AG04449 (cell line): ENCODE results near the gene NACAD.

Experiments used
- CTCF ChIA-PET: fragments of 350-600 bp; formaldehyde crosslinking; extraction: SDS; loops from one replicate; lab custom pipeline; 2021; ENCODE audit warnings: antibody characterized with exemption; lab: Yijun Ruan, JAX
- POLR2A ChIA-PET: fragments of 400-600, 350-600 bp; formaldehyde crosslinking; extraction: SDS; loops from one replicate; lab custom pipeline; 2020; ENCODE audit warnings: antibody characterized with exemption, inconsistent platforms; lab: Yijun Ruan, JAX
- DNase-seq: peaks from one replicate; pipeline ENCODE4 v3.0.0-alpha.2; 2010; ENCODE audit warnings: low read depth, low spot score
- H3K4me3 ChIP-seq: 2 replicates; pipeline ENCODE4 v1.5.1; 2011; ENCODE audit warnings: low read depth, mild to moderate bottlenecking, control low read depth, low read length
- CTCF ChIP-seq: IDR thresholded peaks from one replicate; pipeline ENCODE4 v1.5.1; 2011; ENCODE audit warnings: mild to moderate bottlenecking, moderate library complexity, low read length, control low read depth, inconsistent platforms; ENCODE audit not compliant: insufficient read depth; ENCODE audit errors: missing control alignments

NACAD gene

GRCh38 chr7:45055594-45056219 is 33.1 kb downstream of the NACAD start:
- H3K4me3 ChIP-seq, result no peak overlapping the region
- no peak for DNase-seq
- no peak for TF ChIP-seq CTCF
- POLR2A ChIA-PET, result no interaction called here
- CTCF ChIA-PET, result no interaction called here

DNA sequence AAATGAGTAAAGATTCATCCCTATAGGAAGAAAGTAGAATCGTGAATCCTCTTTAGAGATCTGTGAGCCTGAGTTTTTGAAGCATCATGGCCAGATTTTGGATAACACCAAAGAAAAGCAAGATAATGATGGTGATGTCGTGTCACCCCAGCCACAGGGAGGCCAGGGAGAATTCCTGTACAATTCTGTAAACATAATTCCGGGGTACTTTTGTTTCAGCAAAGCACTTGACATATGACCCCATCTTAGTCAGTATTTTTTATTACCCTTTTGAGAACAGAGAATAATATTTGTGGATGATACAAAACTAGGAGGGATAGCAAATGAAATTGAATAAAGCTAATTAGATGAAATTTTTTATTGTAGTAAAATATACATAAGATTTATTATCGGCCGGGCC is 33.8 kb downstream of the NACAD start:
- DNase-seq, result no peak
- no peak overlapping the region for H3K4me3 ChIP-seq
- TF ChIP-seq CTCF, result no peak
- ChIA-PET CTCF (no interaction called here), POLR2A (interaction anchor here (0.6 kb wide), 1 partner anchor 75 kb away, joined by 3 read pairs; no protein-coding TSS in a partner anchor)

DNA sequence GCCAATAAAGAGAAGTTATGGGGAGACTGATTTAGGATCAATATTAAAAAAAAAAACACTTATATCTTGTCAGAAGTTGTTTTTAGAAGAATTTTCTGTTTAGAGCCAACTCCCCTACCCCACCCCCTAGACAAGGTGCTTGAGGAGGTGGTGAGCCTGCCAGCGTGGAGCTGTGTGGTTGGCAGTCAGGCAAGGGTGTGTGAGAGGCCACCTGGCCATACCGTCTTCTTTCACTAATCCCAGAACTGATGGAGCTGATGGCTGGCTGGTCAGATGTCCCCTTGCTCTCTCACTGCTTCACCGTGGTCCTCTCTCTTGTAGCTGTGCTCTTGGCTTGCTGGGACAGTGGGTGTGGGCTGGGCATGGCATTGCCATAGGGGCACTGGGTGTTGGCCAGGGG is 34.3 kb downstream of the NACAD start:
- no peak overlapping the region for H3K4me3 ChIP-seq
- CTCF ChIA-PET, result no interaction called here
- no peak for DNase-seq
- POLR2A ChIA-PET, result interaction anchor here (0.6 kb wide), 1 partner anchor 74 kb away, joined by 3 read pairs; no protein-coding TSS in a partner anchor
- TF ChIP-seq CTCF, result no peak

- no peak for TF ChIP-seq CTCF
- no peak for DNase-seq
- H3K4me3 ChIP-seq, result no peak overlapping the region
- ChIA-PET CTCF (no interaction called here), POLR2A (no interaction called here)
Observed at GRCh38 chr7:45053941-45054340, 34.8 kb downstream of the NACAD start.

GRCh38 chr7:45053401-45053800 is 35.4 kb downstream of the NACAD start:
- no peak overlapping the region for H3K4me3 ChIP-seq
- TF ChIP-seq CTCF, result no peak
- POLR2A ChIA-PET, result no interaction called here
- CTCF ChIA-PET, result no interaction called here
- no peak for DNase-seq

DNA sequence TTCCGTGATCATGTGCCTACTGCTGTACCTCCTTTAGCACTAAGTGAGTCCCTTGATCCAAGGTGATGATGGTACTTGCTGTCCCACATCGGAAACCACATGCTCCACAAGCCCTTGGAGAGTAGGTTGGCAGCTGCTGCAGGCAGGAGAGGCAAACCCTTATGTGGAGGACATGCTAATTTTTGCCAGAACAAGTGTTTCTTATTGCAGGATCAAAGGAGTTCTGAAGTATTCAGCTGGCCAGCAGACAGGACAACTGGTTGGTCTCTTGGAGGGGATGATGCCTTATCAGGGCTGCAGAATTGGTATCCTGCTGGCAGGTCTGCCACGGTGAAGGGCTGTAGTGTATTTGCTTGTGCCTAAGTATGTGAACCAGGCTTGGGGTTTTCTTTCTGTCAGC is 36.8 kb downstream of the NACAD start:
- ChIA-PET POLR2A (no interaction called here), CTCF (no interaction called here)
- DNase-seq, result no peak
- no peak for TF ChIP-seq CTCF
- no peak overlapping the region for H3K4me3 ChIP-seq
